Fibroblast of lung (primary cell): ENCODE measurements around the gene ZMYND19. TPM values are rescaled to one million over a fixed set of nuclear protein-coding genes. Genes with fewer than 3 reads are reported as not detected.
"Not testable (repeated sequence)": the region's sequence is repeated elsewhere in the genome, so short reads cannot be mapped to it uniquely, and the experiment has no call there.

Experiments used
- DNase-seq, 2 donors: peaks; one replicate each; pipeline versions ENCODE4 v3.0.0 to v3.0.0-alpha.2; 2010; ENCODE audit warnings: low read depth in 2 of 2
- H2AFZ ChIP-seq: 2 replicates; pipeline ENCODE4 v1.5.1; 2012; ENCODE audit warnings: low read length, control low read depth, inconsistent platforms
- H3K27ac ChIP-seq: 2 replicates; pipeline ENCODE4 v1.5.1; 2011; ENCODE audit warnings: low read length, control low read depth; ENCODE audit not compliant: insufficient read depth
- H3K27me3 ChIP-seq: 2 replicates; pipeline ENCODE4 v1.5.1; 2011; ENCODE audit warnings: mild to moderate bottlenecking, low read length; ENCODE audit not compliant: control insufficient read depth, insufficient read depth
- H3K36me3 ChIP-seq: 2 replicates; pipeline ENCODE4 v1.5.1; 2011; ENCODE audit warnings: low read length; ENCODE audit not compliant: control insufficient read depth, insufficient read depth
- H3K4me1 ChIP-seq: 2 replicates; pipeline ENCODE4 v1.5.1; 2011; ENCODE audit warnings: low read length; ENCODE audit not compliant: control insufficient read depth, insufficient read depth; ENCODE audit errors: extremely low read depth
- H3K4me2 ChIP-seq: 2 replicates; pipeline ENCODE4 v1.5.1; 2011; ENCODE audit warnings: low read length, control low read depth; ENCODE audit not compliant: insufficient read depth; ENCODE audit errors: extremely low read depth
- H3K4me3 ChIP-seq, 4 experiments: fragments of 200-600 bp in 1 of 4; sonication (generic) in 1 of 4; replicated peaks in 1 of 4; 2 replicates each; pipeline ENCODE4 v1.5.1; 2011 to 2016; ENCODE audit warnings: low read length in 4 of 4, low read depth in 3 of 4, mild to moderate bottlenecking in 3 of 4, control low read depth in 2 of 4, inconsistent platforms in 1 of 4, mixed read lengths in 1 of 4; ENCODE audit not compliant: insufficient read depth in 1 of 4; ENCODE audit errors: control extremely low read depth in 1 of 4
- H3K79me2 ChIP-seq: 2 replicates; pipeline ENCODE4 v1.5.1; 2012; ENCODE audit warnings: mild to moderate bottlenecking, low read length, inconsistent platforms; ENCODE audit not compliant: control insufficient read depth, insufficient read depth
- H3K9ac ChIP-seq: 2 replicates; pipeline ENCODE4 v1.5.1; 2011; ENCODE audit warnings: mild to moderate bottlenecking, low read length, control low read depth; ENCODE audit not compliant: insufficient read depth
- H3K9me3 ChIP-seq: 2 replicates; pipeline ENCODE4 v1.5.1; 2012; ENCODE audit warnings: low read depth, low read length; ENCODE audit not compliant: control insufficient read depth, insufficient read depth
- H4K20me1 ChIP-seq: 2 replicates; pipeline ENCODE4 v1.5.1; 2011; ENCODE audit warnings: low read length; ENCODE audit not compliant: control insufficient read depth, insufficient read depth; ENCODE audit errors: extremely low read depth
- EZH2 ChIP-seq: IDR thresholded peaks from 2 replicates; pipeline ENCODE4 v1.5.1; 2012; ENCODE audit warnings: low read length, control low read depth, mild to moderate bottlenecking; ENCODE audit errors: missing control alignments
- polyA plus RNA-seq, 2 donors: library from polyadenylated mRNA; depleted of rRNA in 1 of 2; stranded (reverse) in 1 of 2; unstranded in 1 of 2; fragments of >200 nt; gene quantifications; 2 replicates each; pipeline ENCODE4 v1.2.1, GENCODE V29; 2011 to 2012; ENCODE audit warnings: missing spikeins in 1 of 2
- total RNA-seq: library from RNA; depleted of rRNA; stranded (reverse); fragments of >200 nt; gene quantifications from 2 replicates; pipeline ENCODE4 v1.2.1, GENCODE V29; 2014
- TF ChIP-seq, protein P1 (sequence below), 2 donors: IDR thresholded peaks in 1 of 2; conservative IDR thresholded peaks in 1 of 2; 1 replicate in 1 of 2; 2 replicates in 1 of 2; pipeline ENCODE4 v1.5.1; 2011 to 2012; ENCODE audit warnings: low read length in 2 of 2, control low read depth in 1 of 2, inconsistent platforms in 1 of 2, low read depth in 1 of 2, mild to moderate bottlenecking in 1 of 2

The ZMYND19 gene
- total and polyA plus RNA-seq, 2 donors (not counting 1 experiment from before 2014, with no cell fraction given): 11.2 to 12.7 TPM

DNA sequence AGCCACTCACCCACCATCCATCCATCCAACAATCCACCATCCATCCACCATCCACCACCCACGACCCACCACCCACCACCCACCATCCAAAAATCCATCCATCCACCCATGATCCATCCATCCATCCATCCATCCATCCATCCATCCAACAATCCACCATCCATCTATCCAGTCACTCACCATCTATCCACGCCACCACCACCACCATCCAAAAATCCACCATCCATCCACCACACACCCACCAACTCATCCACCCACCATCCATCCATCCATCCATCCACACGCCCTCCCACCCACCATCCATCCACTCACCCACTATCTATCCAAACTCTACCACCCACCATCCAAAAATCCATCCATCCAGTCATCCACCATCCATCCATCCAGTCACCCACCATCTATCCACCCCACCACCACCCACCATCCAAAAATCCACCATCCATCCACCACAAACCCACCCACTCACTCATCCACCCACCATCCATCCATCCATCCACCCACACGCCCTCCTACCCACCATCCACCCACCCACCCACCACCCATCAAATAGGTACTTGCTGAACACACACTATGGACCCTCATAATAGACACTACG is 20.6 kb downstream of the ZMYND19 start:
- H3K79me2 ChIP-seq: peaks cover 4% of the 10 kb centered on the region

DNA sequence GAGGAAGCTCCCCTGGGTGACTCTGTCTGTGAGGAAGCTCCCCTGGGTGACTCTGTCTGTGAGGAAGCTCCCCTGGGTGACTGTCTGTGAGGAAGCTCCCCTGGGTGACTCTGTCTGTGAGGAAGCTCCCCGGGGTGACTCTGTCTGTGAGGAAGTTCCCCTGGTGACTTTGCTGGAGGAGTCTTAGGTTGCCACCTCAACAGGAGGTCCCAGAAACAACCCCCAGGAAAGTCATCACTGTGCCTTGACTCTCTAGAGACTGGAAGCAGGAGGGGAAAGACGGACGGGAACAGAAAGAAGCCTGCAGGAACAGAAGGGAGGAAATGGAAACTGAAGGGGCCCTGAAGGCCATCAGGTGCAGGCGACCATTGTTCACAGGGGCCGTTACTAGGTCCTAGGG is 21.9 kb downstream of the ZMYND19 start:
- not testable (repeated sequence) for H3K9me3 ChIP-seq, H3K4me3 ChIP-seq, H2AFZ ChIP-seq, H3K4me2 ChIP-seq, H3K9ac ChIP-seq, H3K27ac ChIP-seq, DNase-seq, H3K36me3 ChIP-seq, H3K79me2 ChIP-seq, H3K4me1 ChIP-seq, H4K20me1 ChIP-seq, H3K27me3 ChIP-seq

More for the DNA sequence above, 20.6 kb downstream of the ZMYND19 start:
- Histone ChIP-seq H3K27me3 (no peaks in the 10 kb centered on the region), H3K4me1 (no peaks in the 10 kb centered on the region), H4K20me1 (no peaks in the 10 kb centered on the region), H3K36me3 (peaks cover 7% of the 10 kb centered on the region), H3K9ac (no peak overlapping the region), H3K27ac (no peak overlapping the region), H3K4me3 (no peak overlapping the region), H3K9me3 (no peaks in the 10 kb centered on the region), H2AFZ (no peak overlapping the region), H3K4me2 (no peak overlapping the region)
- no peak for DNase-seq
- TF ChIP-seq, protein P1, sequence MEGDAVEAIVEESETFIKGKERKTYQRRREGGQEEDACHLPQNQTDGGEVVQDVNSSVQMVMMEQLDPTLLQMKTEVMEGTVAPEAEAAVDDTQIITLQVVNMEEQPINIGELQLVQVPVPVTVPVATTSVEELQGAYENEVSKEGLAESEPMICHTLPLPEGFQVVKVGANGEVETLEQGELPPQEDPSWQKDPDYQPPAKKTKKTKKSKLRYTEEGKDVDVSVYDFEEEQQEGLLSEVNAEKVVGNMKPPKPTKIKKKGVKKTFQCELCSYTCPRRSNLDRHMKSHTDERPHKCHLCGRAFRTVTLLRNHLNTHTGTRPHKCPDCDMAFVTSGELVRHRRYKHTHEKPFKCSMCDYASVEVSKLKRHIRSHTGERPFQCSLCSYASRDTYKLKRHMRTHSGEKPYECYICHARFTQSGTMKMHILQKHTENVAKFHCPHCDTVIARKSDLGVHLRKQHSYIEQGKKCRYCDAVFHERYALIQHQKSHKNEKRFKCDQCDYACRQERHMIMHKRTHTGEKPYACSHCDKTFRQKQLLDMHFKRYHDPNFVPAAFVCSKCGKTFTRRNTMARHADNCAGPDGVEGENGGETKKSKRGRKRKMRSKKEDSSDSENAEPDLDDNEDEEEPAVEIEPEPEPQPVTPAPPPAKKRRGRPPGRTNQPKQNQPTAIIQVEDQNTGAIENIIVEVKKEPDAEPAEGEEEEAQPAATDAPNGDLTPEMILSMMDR (conservative IDR thresholded peaks at IDR 0.05 in 1 of 2, IDR thresholded peaks at IDR 0.05 in 1 of 2; ENCODE audit: low read depth in 1 of 2, low read length in 2 of 2): no peak
- TF ChIP-seq EZH2: no peak

DNA sequence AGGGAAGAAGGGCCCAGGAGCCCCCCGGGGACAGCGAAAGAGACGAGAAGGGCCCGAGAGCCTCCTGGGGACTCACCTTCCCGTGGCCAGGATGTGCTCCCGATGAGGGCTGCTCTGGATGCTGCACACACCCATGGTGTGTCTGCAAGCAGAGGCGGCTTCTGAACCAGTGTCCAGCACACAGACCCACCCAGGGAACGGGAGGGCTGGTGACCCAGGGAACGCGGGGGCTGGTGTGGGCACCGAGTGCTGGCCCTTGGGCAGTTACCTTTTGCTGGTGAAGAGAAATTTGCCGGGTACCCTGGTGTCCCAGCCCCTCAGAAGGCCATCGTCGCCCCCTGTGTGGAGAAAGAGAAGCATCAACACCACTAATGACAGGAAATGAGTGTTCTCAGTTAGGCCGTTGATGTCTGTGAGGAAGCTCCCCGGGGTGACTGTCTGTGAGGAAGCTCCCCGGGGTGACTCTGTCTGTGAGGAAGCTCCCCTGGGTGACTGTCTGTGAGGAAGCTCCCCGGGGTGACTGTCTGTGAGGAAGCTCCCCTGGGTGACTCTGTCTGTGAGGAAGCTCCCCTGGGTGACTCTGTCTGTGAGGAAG is 25.4 kb downstream of the ZMYND19 start:
- Histone ChIP-seq H3K9ac (no peak overlapping the region), H3K27ac (no peak overlapping the region), H3K4me3 (no peak overlapping the region), H3K9me3 (no peaks in the 10 kb centered on the region), H3K36me3 (peaks cover 7% of the 10 kb centered on the region), H3K4me1 (no peaks in the 10 kb centered on the region), H3K79me2 (no peaks in the 10 kb centered on the region), H2AFZ (no peak overlapping the region), H3K4me2 (no peak overlapping the region), H3K27me3 (no peaks in the 10 kb centered on the region), H4K20me1 (no peaks in the 10 kb centered on the region)
- DNase-seq: no peak
- TF ChIP-seq EZH2: no peak
- TF ChIP-seq, protein P1 (conservative IDR thresholded peaks at IDR 0.05 in 1 of 2, IDR thresholded peaks at IDR 0.05 in 1 of 2; ENCODE audit: low read depth in 1 of 2, low read length in 2 of 2): no peak
